HL-60/S4 treated with retinoic acid at 250 ng/mL for 4 days and 3 days (cell line): ENCODE results near the gene MT1H.
"Not testable (repeated sequence)": the region's sequence is repeated elsewhere in the genome, so short reads cannot be mapped to it uniquely, and the experiment has no call there.

Experiments used
- in situ Hi-C: fragments of 300-500 bp; cut with MboI; formaldehyde crosslinking; loops from 2 replicates; pipeline ENCODE4 v1.7.0; 2022; ENCODE audit warnings: low sequenced_read_pairs

The MT1H gene

GRCh38 chr16:56669005-56669839 lies at the start of gene MT1H:
Gene MT1H, plus strand, starts transcription at chr16:56669814. Its CDS starts 71 bp downstream, at chr16:56669885.
- in situ Hi-C loops: no loop called here

GRCh38 chr16:56620339-56620897 lies 49.2 kb upstream of the MT1H start:
- in situ Hi-C loops: no loop called here

GRCh38 chr16:56621665-56622445 lies 47.8 kb upstream of the MT1H start:
- in situ Hi-C loops: not testable (repeated sequence)

- in situ Hi-C loops: not testable (repeated sequence)
Measured at GRCh38 chr16:56623184-56623583, 46.4 kb upstream of the MT1H start.

- in situ Hi-C loops: no loop called here
Measured at GRCh38 chr16:56623637-56624036, 46.0 kb upstream of the MT1H start.

GRCh38 chr16:56625140-56625942 lies 44.3 kb upstream of the MT1H start, which contains the start of gene MT1E:
Gene MT1E, plus strand, starts transcription at chr16:56625781. Its CDS starts 71 bp downstream, at chr16:56625852.
- in situ Hi-C loops: no loop called here

- in situ Hi-C loops: no loop called here
Measured at GRCh38 chr16:56625943-56626654, 43.5 kb upstream of the MT1H start.

- in situ Hi-C loops: no loop called here
Measured at GRCh38 chr16:56626685-56627084, 42.9 kb upstream of the MT1H start.

GRCh38 chr16:56628486-56629350 lies 40.9 kb upstream of the MT1H start:
- in situ Hi-C loops: no loop called here

GRCh38 chr16:56629531-56629930 lies 40.1 kb upstream of the MT1H start:
- in situ Hi-C loops: no loop called here

- in situ Hi-C loops: no loop called here
Measured at GRCh38 chr16:56630134-56630533, 39.5 kb upstream of the MT1H start.

- in situ Hi-C loops: no loop called here
Measured at GRCh38 chr16:56631197-56631596, 38.4 kb upstream of the MT1H start.

GRCh38 chr16:56631832-56632155 lies 37.8 kb upstream of the MT1H start:
- in situ Hi-C loops: no loop called here

GRCh38 chr16:56632156-56632847 lies 37.3 kb upstream of the MT1H start, which contains the start of gene MT1M:
Gene MT1M, plus strand, starts transcription at chr16:56632659. Its CDS starts 73 bp downstream, at chr16:56632732.
- in situ Hi-C loops: no loop called here

GRCh38 chr16:56632848-56633365 lies 36.7 kb upstream of the MT1H start:
- in situ Hi-C loops: no loop called here

GRCh38 chr16:56633535-56633934 lies 36.1 kb upstream of the MT1H start:
- in situ Hi-C loops: no loop called here

- in situ Hi-C loops: no loop called here
Measured at GRCh38 chr16:56634715-56635440, 34.7 kb upstream of the MT1H start.
